Parathyroid adenoma (tissue), 2 donors: ENCODE results near the gene MKRN2OS.
"Not testable (repeated sequence)": the region's sequence is repeated elsewhere in the genome, so short reads cannot be mapped to it uniquely, and the experiment has no call there.

Source experiments
- H2AFZ ChIP-seq: fragments of 300-600 bp; sonication (generic); one replicate; pipeline ENCODE4 v1.7.0; 2017; ENCODE audit warnings: antibody characterized with exemption, mild to moderate bottlenecking
- H3K27ac ChIP-seq: fragments of 300-600 bp; sonication (generic); one replicate; pipeline ENCODE4 v1.7.0; 2017
- H3K27me3 ChIP-seq: fragments of 300-600 bp; sonication (generic); one replicate; pipeline ENCODE4 v1.7.0; 2017; ENCODE audit warnings: low read length; ENCODE audit not compliant: control insufficient read depth, insufficient read depth
- H3K36me3 ChIP-seq: fragments of 300-600 bp; sonication (generic); one replicate; pipeline ENCODE4 v1.7.0; 2017; ENCODE audit warnings: low read length; ENCODE audit not compliant: control insufficient read depth, insufficient read depth
- H3K4me1 ChIP-seq: fragments of 300-600 bp; sonication (generic); one replicate; pipeline ENCODE4 v1.7.0; 2017; ENCODE audit warnings: control low read depth
- H3K4me2 ChIP-seq: fragments of 300-600 bp; sonication (generic); one replicate; pipeline ENCODE4 v1.7.0; 2017; ENCODE audit warnings: low read length
- H3K4me3 ChIP-seq: fragments of 300-600 bp; sonication (generic); one replicate; pipeline ENCODE4 v1.7.0; 2017; ENCODE audit warnings: low read depth, low read length
- H3K79me2 ChIP-seq: fragments of 300-600 bp; sonication (generic); one replicate; pipeline ENCODE4 v1.7.0; 2017; ENCODE audit warnings: control low read depth
- H3K9ac ChIP-seq: fragments of 300-600 bp; sonication (generic); one replicate; pipeline ENCODE4 v1.7.0; 2017; ENCODE audit warnings: mild to moderate bottlenecking
- H3K9me3 ChIP-seq: fragments of 300-600 bp; sonication (generic); one replicate; pipeline ENCODE4 v1.7.0; 2017; ENCODE audit warnings: low read length; ENCODE audit not compliant: control insufficient read depth
- CTCF ChIP-seq: fragments of 300-600 bp; sonication (generic); IDR thresholded peaks from one replicate; pipeline ENCODE4 v1.7.0; 2017; ENCODE audit warnings: antibody characterized with exemption, mild to moderate bottlenecking
- donor health status: primary hyperparathyroidism.

Gene MKRN2OS

DNA sequence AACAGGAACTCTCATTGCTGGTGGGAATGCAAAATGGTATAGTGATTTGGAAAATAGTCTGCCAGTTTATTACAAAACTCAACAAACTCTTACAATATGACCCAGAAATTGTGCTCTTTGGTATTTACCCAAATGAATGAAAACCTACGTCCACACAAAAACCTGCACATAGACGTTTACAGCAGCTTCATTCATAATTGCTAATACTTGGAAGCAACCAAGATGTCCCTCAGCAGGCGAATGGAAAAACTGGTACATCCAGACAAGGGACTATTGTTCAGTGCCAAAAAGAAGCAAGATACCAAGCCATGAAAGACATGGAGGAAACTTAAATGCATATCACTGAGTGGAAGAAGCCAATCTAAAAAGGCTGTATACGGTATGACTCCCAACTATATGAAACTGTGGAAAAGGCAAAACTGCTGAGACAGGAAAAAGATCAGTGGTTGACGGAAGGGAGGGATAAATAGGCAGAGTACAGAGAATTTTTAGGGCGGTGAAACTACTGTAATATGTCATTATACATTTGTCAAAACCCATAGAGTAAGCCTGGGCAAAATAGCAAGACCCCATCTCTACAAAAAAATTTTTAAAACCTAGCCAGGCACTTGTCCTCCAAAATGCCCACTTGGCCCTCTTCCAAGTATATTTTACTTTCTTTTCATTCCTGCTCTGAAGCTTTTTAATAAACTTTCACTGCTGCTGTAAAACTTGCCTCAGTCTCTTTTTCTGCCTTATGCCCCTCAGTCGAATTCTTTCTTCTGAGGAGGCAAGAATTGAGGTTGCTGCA is 4.9 kb upstream of the MKRN2OS start:
- H3K27me3 ChIP-seq: no peaks in the 10 kb centered on the region
- no peaks in the 10 kb centered on the region for H3K9me3 ChIP-seq
- TF ChIP-seq CTCF: no peak
- H3K4me1 ChIP-seq: peaks cover 3% of the 10 kb centered on the region
- no peak overlapping the region for H3K4me2 ChIP-seq
- H3K36me3 ChIP-seq: no peaks in the 10 kb centered on the region
- H3K4me3 ChIP-seq: no peak overlapping the region
- H3K27ac ChIP-seq: no peak overlapping the region
- H3K79me2 ChIP-seq: no peaks in the 10 kb centered on the region
- no peak overlapping the region for H3K9ac ChIP-seq
- H2AFZ ChIP-seq: no peak overlapping the region

GRCh38 chr3:12544652-12545472 is 437 bp downstream of the MKRN2OS start:
- Histone ChIP-seq H3K4me3 (peak overlapping the region; percentile 20), H3K36me3 (no peaks in the 10 kb centered on the region), H3K4me2 (peak overlapping the region; percentile 37), H3K79me2 (no peaks in the 10 kb centered on the region), H3K9ac (no peak overlapping the region), H3K27me3 (no peaks in the 10 kb centered on the region), H3K9me3 (no peaks in the 10 kb centered on the region), H2AFZ (peak overlapping the region; percentile 9), H3K27ac (no peak overlapping the region), H3K4me1 (peaks cover 3% of the 10 kb centered on the region)
- no peak for TF ChIP-seq CTCF

DNA sequence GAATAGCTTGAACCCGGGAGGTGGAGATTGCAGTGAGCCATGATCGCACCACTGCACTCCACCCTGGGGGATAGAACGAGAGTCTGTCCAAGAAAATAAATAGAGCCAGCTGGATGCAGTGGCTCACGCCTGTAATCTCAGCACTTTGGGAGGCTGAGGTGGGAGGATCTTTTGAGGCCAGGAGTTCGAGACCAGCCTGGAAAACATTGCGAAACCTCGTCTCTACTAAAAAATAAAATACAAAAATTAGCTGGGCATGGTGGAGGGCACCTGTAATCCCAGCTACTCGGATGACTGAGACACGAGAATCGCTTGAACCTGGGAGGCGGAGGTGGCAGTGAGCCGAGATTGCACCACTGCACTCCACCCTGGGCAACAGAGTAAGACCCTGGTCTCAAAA is 1.8 kb downstream of the MKRN2OS start:
- not testable (repeated sequence) for H3K4me3 ChIP-seq, H3K9ac ChIP-seq, H3K27ac ChIP-seq, H3K27me3 ChIP-seq, H3K36me3 ChIP-seq, H3K79me2 ChIP-seq, H3K4me1 ChIP-seq, H3K9me3 ChIP-seq, H3K4me2 ChIP-seq, H2AFZ ChIP-seq

- no peak for TF ChIP-seq CTCF
- Histone ChIP-seq H3K79me2 (no peaks in the 10 kb centered on the region), H3K4me3 (no peak overlapping the region), H3K4me2 (no peak overlapping the region), H3K9me3 (no peaks in the 10 kb centered on the region), H3K27ac (no peak overlapping the region), H2AFZ (no peak overlapping the region), H3K4me1 (peaks cover 3% of the 10 kb centered on the region), H3K36me3 (no peaks in the 10 kb centered on the region), H3K9ac (no peak overlapping the region), H3K27me3 (no peaks in the 10 kb centered on the region)
These were observed 3.7 kb downstream of the MKRN2OS start for GRCh38 chr3:12541625-12542024.

DNA sequence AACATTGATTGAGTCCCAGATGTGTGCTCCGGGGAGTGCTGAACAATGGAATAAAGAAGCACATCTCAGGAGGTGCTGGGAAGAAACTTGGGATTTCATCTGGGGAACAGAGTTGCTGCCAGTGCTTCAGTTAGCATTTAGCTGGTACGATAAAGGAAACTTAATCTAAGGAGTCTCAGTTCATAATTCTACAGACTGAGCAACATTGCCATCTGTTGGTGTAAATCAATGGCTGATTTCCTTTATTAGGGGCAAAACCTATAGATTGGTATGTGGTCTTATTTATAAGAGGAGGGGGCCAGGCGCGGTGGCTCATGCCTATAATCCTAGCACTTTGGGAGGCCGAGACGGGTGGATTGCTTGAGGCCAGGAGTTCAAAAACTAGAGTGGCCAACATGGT is 8.9 kb downstream of the MKRN2OS start:
- no peaks in the 10 kb centered on the region for H3K79me2 ChIP-seq
- H2AFZ ChIP-seq: no peak overlapping the region
- no peak overlapping the region for H3K4me2 ChIP-seq
- no peaks in the 10 kb centered on the region for H3K36me3 ChIP-seq
- no peak overlapping the region for H3K27ac ChIP-seq
- no peaks in the 10 kb centered on the region for H3K4me1 ChIP-seq
- H3K9ac ChIP-seq: no peak overlapping the region
- no peak for TF ChIP-seq CTCF
- H3K9me3 ChIP-seq: no peaks in the 10 kb centered on the region
- no peak overlapping the region for H3K4me3 ChIP-seq
- no peaks in the 10 kb centered on the region for H3K27me3 ChIP-seq
